ENCODE results near the gene MAP3K2. TPM values are rescaled to one million over a fixed set of nuclear protein-coding genes. Genes with fewer than 3 reads are reported as not detected.

MAP3K2 gene
- total and polyA plus RNA-seq, 2 experiments from 2014 or later, result 10.2 to 23.5 TPM

GRCh38 chr2:127379712-127380355 is 7.9 kb downstream of the MAP3K2 start:
- peaks cover 5% of the 10 kb centered on the region; the same call in 1 of the 2 replicates for H3K36me3 ChIP-seq (ENCODE audit: insufficient read depth)
- H3K27me3 ChIP-seq (ENCODE audit: insufficient read depth), result no peaks in the 10 kb centered on the region
- peaks cover 29% of the 10 kb centered on the region for H3K36me3 Mint-ChIP-seq (ENCODE audit: low read depth)
- H4K20me1 ChIP-seq (replicated peaks; ENCODE audit: insufficient read depth), result peaks cover 11% of the 10 kb centered on the region
- no peak overlapping the region for H2AFZ ChIP-seq
- H3K4me3 Mint-ChIP-seq, result no peak overlapping the region
- peaks cover 19% of the 10 kb centered on the region for H3K9me3 Mint-ChIP-seq
- H3K9me2 ChIP-seq (ENCODE audit: insufficient read depth), result no peaks in the 10 kb centered on the region
- no peak for TF ChIP-seq ZNF114 (CRISPR knock-in tag; IDR thresholded peaks at IDR 0.05)
- TF ChIP-seq EZH2phosphoT487 (IDR thresholded peaks at IDR 0.05; ENCODE audit: unreplicated experiment), result no peak
- H3K27ac Mint-ChIP-seq, result no peak overlapping the region
- H3K4me2 ChIP-seq, result no peak overlapping the region
- DNase-seq (ENCODE audit: low spot score) (no peak), ATAC-seq (no peak)
- no peaks in the 10 kb centered on the region for H3K4me1 ChIP-seq (ENCODE audit: insufficient read depth)
- peaks cover 3% of the 10 kb centered on the region; the same call in 1 of the 3 replicates for H3K4me1 Mint-ChIP-seq
- H3K79me2 ChIP-seq (replicated peaks; ENCODE audit: insufficient read depth), result peaks cover 98% of the 10 kb centered on the region
- H3F3A ChIP-seq (replicated peaks; ENCODE audit: low read depth), result no peaks in the 10 kb centered on the region
- no peak overlapping the region for H3K27ac ChIP-seq (ENCODE audit: low read depth)
- no peak overlapping the region for H3K4me3 ChIP-seq
- H3K27me3 Mint-ChIP-seq (ENCODE audit: insufficient read depth, low read depth, poor library complexity), result no peaks in the 10 kb centered on the region

- peaks cover 5% of the 10 kb centered on the region; the same call in 1 of the 2 replicates for H3K36me3 ChIP-seq (ENCODE audit: insufficient read depth)
- no peak overlapping the region for H3K27ac Mint-ChIP-seq
- H3K27ac ChIP-seq (ENCODE audit: low read depth), result no peak overlapping the region
- peaks cover 30% of the 10 kb centered on the region for H3K9me3 Mint-ChIP-seq
- H4K20me1 ChIP-seq (replicated peaks; ENCODE audit: insufficient read depth), result peaks cover 9% of the 10 kb centered on the region
- H3K27me3 Mint-ChIP-seq (ENCODE audit: insufficient read depth, low read depth, poor library complexity), result no peaks in the 10 kb centered on the region
- peaks cover 3% of the 10 kb centered on the region; the same call in 1 of the 3 replicates for H3K4me1 Mint-ChIP-seq
- H3F3A ChIP-seq (replicated peaks; ENCODE audit: low read depth), result no peaks in the 10 kb centered on the region
- H2AFZ ChIP-seq, result no peak overlapping the region
- no peak for DNase-seq (ENCODE audit: low spot score)
- no peak for ATAC-seq
- H3K27me3 ChIP-seq (ENCODE audit: insufficient read depth), result no peaks in the 10 kb centered on the region
- H3K36me3 Mint-ChIP-seq (ENCODE audit: low read depth), result peaks cover 36% of the 10 kb centered on the region
- H3K4me3 ChIP-seq, result no peak overlapping the region
- H3K4me3 Mint-ChIP-seq, result no peak overlapping the region
- no peak overlapping the region for H3K4me2 ChIP-seq
- H3K4me1 ChIP-seq (ENCODE audit: insufficient read depth), result no peaks in the 10 kb centered on the region
- H3K79me2 ChIP-seq (replicated peaks; ENCODE audit: insufficient read depth), result peaks cover 97% of the 10 kb centered on the region
- H3K9me2 ChIP-seq (ENCODE audit: insufficient read depth), result no peaks in the 10 kb centered on the region
- TF ChIP-seq REST (IDR thresholded peaks at IDR 0.05; ENCODE audit: unreplicated experiment), result no peak
- TF ChIP-seq CREB1 (CRISPR knock-in tag; IDR thresholded peaks at IDR 0.05; ENCODE audit: low read depth), result no peak
- TF ChIP-seq ZNF462 (CRISPR knock-in tag; IDR thresholded peaks at IDR 0.05), result no peak
- no peak for TF ChIP-seq ZNF114 (CRISPR knock-in tag; IDR thresholded peaks at IDR 0.05)
- no peak for TF ChIP-seq ZNF331 (CRISPR knock-in tag; IDR thresholded peaks at IDR 0.05; ENCODE audit: low read depth)
- TF ChIP-seq JUNB (IDR thresholded peaks at IDR 0.05; ENCODE audit: unreplicated experiment), result no peak
- TF ChIP-seq EZH2phosphoT487 (IDR thresholded peaks at IDR 0.05; ENCODE audit: unreplicated experiment), result no peak
- no peak for TF ChIP-seq EZH2 (IDR thresholded peaks at IDR 0.05; ENCODE audit: low read depth, unreplicated experiment)
- TF ChIP-seq CTCF (conservative IDR thresholded peaks at IDR 0.05; ENCODE audit: low read depth in 2 of 2), result no peak
- no peak for TF ChIP-seq POLR2AphosphoS5 (IDR thresholded peaks at IDR 0.05; ENCODE audit: low read depth)
These were observed 9.1 kb downstream of the MAP3K2 start for GRCh38 chr2:127378720-127379119.
